Measurements from ENCODE around the gene VTA1.
"Not testable (repeated sequence)": the region's sequence is repeated elsewhere in the genome, so short reads cannot be mapped to it uniquely, and the experiment has no call there.

The VTA1 gene

DNA sequence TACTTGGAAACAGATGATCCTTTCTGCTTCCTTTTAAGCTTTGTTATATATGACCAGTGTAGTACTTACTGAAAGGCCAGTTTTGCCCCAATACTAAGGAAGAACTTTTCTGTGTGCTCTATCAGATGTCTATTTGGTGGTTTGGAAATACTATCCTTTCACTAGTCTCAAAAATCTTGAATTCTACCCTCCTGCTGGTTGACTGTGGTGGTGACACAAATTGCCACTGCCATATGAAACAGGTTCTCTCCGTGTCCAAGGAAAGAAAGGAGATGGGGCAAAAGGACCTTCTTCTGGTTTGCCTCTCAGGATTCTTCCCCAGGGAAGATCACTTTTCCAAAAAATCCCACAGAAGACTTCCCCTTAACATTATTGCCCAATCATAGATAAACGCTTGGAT lies 8.2 kb upstream of the VTA1 start:
- no peak for DNase-seq
- no peaks in the 10 kb centered on the region for H3K4me1 ChIP-seq (ENCODE audit: control insufficient read depth, insufficient read depth, low read length, poor library complexity, severe bottlenecking)
- no peak overlapping the region for H3K27ac ChIP-seq (ENCODE audit: insufficient read depth, low read length, poor library complexity, severe bottlenecking)
- no peaks in the 10 kb centered on the region for H3K27me3 ChIP-seq (replicated peaks; ENCODE audit: control insufficient read depth, insufficient read depth, low read length, poor library complexity, severe bottlenecking)
- H3K4me3 ChIP-seq (ENCODE audit: insufficient read depth, low read depth, low read length, poor library complexity, severe bottlenecking) = no peak overlapping the region
- no peaks in the 10 kb centered on the region for H3K9me3 ChIP-seq (ENCODE audit: control insufficient read depth, low read length)
- no peaks in the 10 kb centered on the region for H3K36me3 ChIP-seq (ENCODE audit: control insufficient read depth, insufficient read depth, low read length)

DNA sequence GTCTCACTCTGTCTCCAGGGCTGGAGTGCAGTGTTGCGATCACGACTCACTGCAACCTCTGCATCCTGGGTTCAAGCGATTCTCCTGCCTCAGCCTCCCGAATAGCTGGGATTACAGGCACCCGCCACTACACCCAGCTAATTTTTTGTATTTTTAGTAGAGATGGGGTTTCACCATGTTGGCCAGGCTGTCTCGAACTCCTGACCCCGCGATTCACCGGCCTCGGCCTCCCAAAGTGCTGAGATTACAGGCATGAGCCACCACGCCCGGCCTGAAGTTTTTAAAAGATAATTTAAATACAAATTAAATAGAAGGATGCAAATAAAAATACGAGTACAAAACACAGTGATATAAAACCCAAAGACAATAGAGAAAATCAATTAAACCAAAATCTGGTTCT lies 5.5 kb upstream of the VTA1 start:
- H3K4me1 ChIP-seq (ENCODE audit: control insufficient read depth, insufficient read depth, low read length, poor library complexity, severe bottlenecking); H3K27me3 ChIP-seq (replicated peaks; ENCODE audit: control insufficient read depth, insufficient read depth, low read length, poor library complexity, severe bottlenecking); H3K4me3 ChIP-seq (ENCODE audit: insufficient read depth, low read depth, low read length, poor library complexity, severe bottlenecking); H3K27ac ChIP-seq (ENCODE audit: insufficient read depth, low read length, poor library complexity, severe bottlenecking); DNase-seq; H3K36me3 ChIP-seq (ENCODE audit: control insufficient read depth, insufficient read depth, low read length); H3K9me3 ChIP-seq (ENCODE audit: control insufficient read depth, low read length): not testable (repeated sequence)

DNA sequence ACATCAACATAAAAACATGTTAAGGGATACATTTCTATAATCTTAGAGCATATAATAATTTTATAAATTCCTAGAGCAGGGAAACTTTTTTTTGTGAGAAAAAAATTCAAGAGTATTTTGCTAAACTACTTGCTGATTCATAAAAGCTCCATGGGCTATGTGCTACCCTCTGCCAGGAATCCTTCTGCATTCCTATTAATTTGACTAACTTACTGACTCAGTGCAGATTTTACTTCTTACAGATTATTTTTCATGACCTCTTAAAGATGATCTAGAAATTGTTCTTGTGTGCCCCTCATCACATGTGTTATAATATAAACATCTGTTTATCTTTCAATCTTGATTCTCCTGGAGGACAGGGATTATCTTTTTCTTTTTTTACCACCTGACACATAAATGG lies 5.7 kb downstream of the VTA1 start:
- Histone ChIP-seq H3K27ac (ENCODE audit: insufficient read depth, low read length, poor library complexity, severe bottlenecking) (no peak overlapping the region), H3K36me3 (ENCODE audit: control insufficient read depth, insufficient read depth, low read length) (no peaks in the 10 kb centered on the region), H3K4me3 (ENCODE audit: insufficient read depth, low read depth, low read length, poor library complexity, severe bottlenecking) (no peak overlapping the region), H3K27me3 (replicated peaks; ENCODE audit: control insufficient read depth, insufficient read depth, low read length, poor library complexity, severe bottlenecking) (no peaks in the 10 kb centered on the region), H3K4me1 (ENCODE audit: control insufficient read depth, insufficient read depth, low read length, poor library complexity, severe bottlenecking) (peaks cover 8% of the 10 kb centered on the region), H3K9me3 (ENCODE audit: control insufficient read depth, low read length) (no peaks in the 10 kb centered on the region)
- DNase-seq = no peak

DNA sequence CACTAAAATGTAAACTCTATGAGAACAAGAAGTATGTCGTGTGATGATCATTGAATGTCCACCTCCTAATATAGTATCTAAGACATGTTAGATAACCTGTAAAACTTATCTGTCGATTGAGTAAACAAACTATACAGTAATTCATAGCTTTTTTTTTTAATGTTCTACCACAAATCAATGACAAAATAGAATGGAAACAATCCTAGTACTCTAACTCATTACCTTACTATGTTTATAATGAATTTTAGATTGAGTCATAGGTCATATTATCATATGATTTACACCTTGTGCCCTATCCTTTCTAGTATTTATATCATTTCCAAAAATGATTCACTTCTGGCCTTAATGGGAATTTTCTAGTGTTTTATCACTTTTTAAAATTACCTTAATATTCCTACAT lies 6.1 kb downstream of the VTA1 start:
- Histone ChIP-seq H3K36me3 (ENCODE audit: control insufficient read depth, insufficient read depth, low read length) (no peaks in the 10 kb centered on the region), H3K27me3 (replicated peaks; ENCODE audit: control insufficient read depth, insufficient read depth, low read length, poor library complexity, severe bottlenecking) (no peaks in the 10 kb centered on the region), H3K4me3 (ENCODE audit: insufficient read depth, low read depth, low read length, poor library complexity, severe bottlenecking) (no peak overlapping the region), H3K27ac (ENCODE audit: insufficient read depth, low read length, poor library complexity, severe bottlenecking) (no peak overlapping the region), H3K9me3 (ENCODE audit: control insufficient read depth, low read length) (no peaks in the 10 kb centered on the region), H3K4me1 (ENCODE audit: control insufficient read depth, insufficient read depth, low read length, poor library complexity, severe bottlenecking) (peaks cover 3% of the 10 kb centered on the region)
- no peak for DNase-seq

DNA sequence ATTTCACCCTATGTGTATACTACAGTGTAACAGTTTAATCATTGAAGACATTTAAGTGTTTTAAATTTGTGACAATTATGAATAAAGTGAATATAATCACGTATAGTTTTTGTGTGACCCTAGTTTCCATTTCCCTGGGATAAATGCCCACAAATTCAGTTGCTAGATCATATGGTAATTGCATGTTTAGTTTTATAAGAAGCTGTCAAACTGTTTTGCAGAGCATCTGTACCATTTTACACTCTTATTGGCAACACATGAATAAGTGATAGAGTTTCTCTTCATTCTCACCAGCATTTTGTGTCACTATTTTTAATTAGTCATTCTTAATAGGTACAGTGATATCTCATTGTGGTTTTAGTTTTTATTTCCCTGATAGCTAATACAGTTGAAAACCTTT lies 7.3 kb downstream of the VTA1 start:
- Histone ChIP-seq H3K27me3 (replicated peaks; ENCODE audit: control insufficient read depth, insufficient read depth, low read length, poor library complexity, severe bottlenecking) (no peaks in the 10 kb centered on the region), H3K4me1 (ENCODE audit: control insufficient read depth, insufficient read depth, low read length, poor library complexity, severe bottlenecking) (no peaks in the 10 kb centered on the region), H3K36me3 (ENCODE audit: control insufficient read depth, insufficient read depth, low read length) (no peaks in the 10 kb centered on the region), H3K9me3 (ENCODE audit: control insufficient read depth, low read length) (no peaks in the 10 kb centered on the region), H3K4me3 (ENCODE audit: insufficient read depth, low read depth, low read length, poor library complexity, severe bottlenecking) (no peak overlapping the region), H3K27ac (ENCODE audit: insufficient read depth, low read length, poor library complexity, severe bottlenecking) (no peak overlapping the region)
- no peak for DNase-seq

DNA sequence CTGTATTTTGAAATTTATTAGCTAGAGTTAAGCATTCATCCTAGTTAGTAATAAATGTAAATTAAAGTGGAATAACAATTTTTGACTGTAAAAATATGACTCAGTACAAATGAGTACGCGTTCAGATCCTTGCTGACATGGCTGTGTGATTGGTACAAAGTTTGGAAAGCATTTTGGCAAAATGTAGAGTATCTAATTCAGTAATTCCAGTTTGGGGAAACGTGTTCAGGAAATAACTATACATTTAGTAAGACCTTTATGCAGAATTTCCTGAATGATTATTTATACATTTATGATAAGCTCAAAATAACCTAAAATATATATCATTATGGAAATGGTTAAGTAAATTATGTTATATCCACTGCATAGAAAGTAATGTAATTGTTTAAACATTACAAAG lies 8.0 kb downstream of the VTA1 start:
- H3K36me3 ChIP-seq (ENCODE audit: control insufficient read depth, insufficient read depth, low read length) = no peaks in the 10 kb centered on the region
- no peaks in the 10 kb centered on the region for H3K4me1 ChIP-seq (ENCODE audit: control insufficient read depth, insufficient read depth, low read length, poor library complexity, severe bottlenecking)
- H3K27ac ChIP-seq (ENCODE audit: insufficient read depth, low read length, poor library complexity, severe bottlenecking) = no peak overlapping the region
- no peak for DNase-seq
- no peaks in the 10 kb centered on the region for H3K27me3 ChIP-seq (replicated peaks; ENCODE audit: control insufficient read depth, insufficient read depth, low read length, poor library complexity, severe bottlenecking)
- H3K4me3 ChIP-seq (ENCODE audit: insufficient read depth, low read depth, low read length, poor library complexity, severe bottlenecking) = no peak overlapping the region
- no peaks in the 10 kb centered on the region for H3K9me3 ChIP-seq (ENCODE audit: control insufficient read depth, low read length)

DNA sequence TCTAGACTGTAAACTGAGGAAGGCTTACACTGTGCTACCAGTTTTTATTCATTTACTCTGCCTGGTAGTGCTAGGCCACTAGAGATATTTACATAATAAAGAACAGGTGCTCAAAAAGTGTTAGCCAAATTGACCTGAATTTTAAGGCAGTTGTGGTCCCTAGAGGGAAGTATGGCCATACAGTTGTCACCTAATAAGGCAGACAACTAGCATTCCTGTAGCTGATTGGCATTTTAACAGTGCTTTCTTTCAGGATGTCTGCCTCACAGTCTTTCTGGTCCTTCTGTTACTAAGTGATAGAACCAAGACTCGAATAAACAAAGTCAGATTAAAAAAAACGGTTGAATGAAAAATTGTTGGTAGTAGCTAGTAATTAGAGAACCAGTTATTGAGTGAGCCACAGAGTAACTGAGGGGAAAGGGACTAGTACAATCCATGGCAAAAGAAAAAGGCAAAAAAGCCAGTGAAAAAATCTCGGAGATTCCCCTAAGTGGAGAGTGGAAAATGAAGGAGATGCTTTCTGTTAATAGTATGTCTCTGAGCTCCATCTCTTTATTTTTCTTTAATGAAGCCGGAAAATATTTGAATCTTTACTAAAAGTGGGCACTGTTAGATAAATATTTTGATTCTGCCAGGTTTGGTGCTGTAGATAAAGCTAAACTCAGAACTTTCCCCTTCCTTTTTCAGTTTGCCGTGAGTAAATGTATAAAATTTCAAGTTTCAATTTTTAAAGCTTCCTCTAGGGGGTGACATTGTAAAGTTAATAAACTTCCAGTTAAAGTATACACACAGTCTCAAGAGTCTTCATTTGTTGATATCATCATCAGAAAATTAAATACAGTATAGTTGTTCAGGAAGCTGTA lies 9.1 kb downstream of the VTA1 start:
- Histone ChIP-seq H3K4me1 (ENCODE audit: control insufficient read depth, insufficient read depth, low read length, poor library complexity, severe bottlenecking) (no peaks in the 10 kb centered on the region), H3K4me3 (ENCODE audit: insufficient read depth, low read depth, low read length, poor library complexity, severe bottlenecking) (no peak overlapping the region), H3K27me3 (replicated peaks; ENCODE audit: control insufficient read depth, insufficient read depth, low read length, poor library complexity, severe bottlenecking) (no peaks in the 10 kb centered on the region), H3K27ac (ENCODE audit: insufficient read depth, low read length, poor library complexity, severe bottlenecking) (no peak overlapping the region), H3K9me3 (ENCODE audit: control insufficient read depth, low read length) (no peaks in the 10 kb centered on the region), H3K36me3 (ENCODE audit: control insufficient read depth, insufficient read depth, low read length) (no peaks in the 10 kb centered on the region)
- no peak for DNase-seq

DNA sequence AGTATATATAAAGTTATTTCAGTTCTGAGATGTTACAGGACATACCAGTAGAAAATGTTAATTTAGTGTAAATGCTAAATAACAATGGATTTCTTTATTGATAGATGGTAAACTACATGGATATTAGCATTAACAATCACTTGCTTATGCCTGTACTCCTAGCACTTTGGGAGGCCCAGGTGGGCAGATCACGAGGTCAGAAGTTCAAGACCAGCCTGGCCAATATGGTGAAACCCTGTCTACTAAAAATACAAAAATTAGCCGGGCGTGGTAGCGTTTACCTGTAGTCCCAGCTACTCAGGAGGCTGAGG lies 9.7 kb downstream of the VTA1 start:
- not testable (repeated sequence) for H3K4me3 ChIP-seq (ENCODE audit: insufficient read depth, low read depth, low read length, poor library complexity, severe bottlenecking); H3K4me1 ChIP-seq (ENCODE audit: control insufficient read depth, insufficient read depth, low read length, poor library complexity, severe bottlenecking); DNase-seq; H3K27ac ChIP-seq (ENCODE audit: insufficient read depth, low read length, poor library complexity, severe bottlenecking); H3K27me3 ChIP-seq (replicated peaks; ENCODE audit: control insufficient read depth, insufficient read depth, low read length, poor library complexity, severe bottlenecking); H3K36me3 ChIP-seq (ENCODE audit: control insufficient read depth, insufficient read depth, low read length); H3K9me3 ChIP-seq (ENCODE audit: control insufficient read depth, low read length)

DNA sequence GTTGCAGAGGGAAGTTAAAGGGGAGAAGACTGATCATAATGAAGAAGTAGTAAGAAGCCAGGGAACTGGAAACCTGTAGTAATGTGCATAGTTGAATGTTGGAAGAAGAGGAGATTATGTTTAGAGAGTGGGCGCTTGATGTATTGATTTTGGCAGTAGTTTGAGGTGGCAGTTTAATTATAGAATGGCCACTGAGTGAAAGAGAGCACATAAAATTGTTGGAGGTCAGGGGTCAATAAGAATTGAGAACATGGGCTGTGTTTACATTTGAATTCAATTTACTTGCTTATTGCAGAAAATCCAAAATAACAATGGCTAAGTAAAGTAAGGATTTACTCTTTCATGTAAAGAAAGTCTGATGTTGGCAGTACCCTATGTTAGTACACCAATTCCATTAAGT lies 15.7 kb downstream of the VTA1 start:
- Histone ChIP-seq H3K36me3 (ENCODE audit: control insufficient read depth, insufficient read depth, low read length) (peaks cover 18% of the 10 kb centered on the region), H3K27ac (ENCODE audit: insufficient read depth, low read length, poor library complexity, severe bottlenecking) (no peak overlapping the region), H3K4me1 (ENCODE audit: control insufficient read depth, insufficient read depth, low read length, poor library complexity, severe bottlenecking) (no peaks in the 10 kb centered on the region), H3K4me3 (ENCODE audit: insufficient read depth, low read depth, low read length, poor library complexity, severe bottlenecking) (no peak overlapping the region), H3K9me3 (ENCODE audit: control insufficient read depth, low read length) (no peaks in the 10 kb centered on the region), H3K27me3 (replicated peaks; ENCODE audit: control insufficient read depth, insufficient read depth, low read length, poor library complexity, severe bottlenecking) (no peaks in the 10 kb centered on the region)
- DNase-seq = no peak

DNA sequence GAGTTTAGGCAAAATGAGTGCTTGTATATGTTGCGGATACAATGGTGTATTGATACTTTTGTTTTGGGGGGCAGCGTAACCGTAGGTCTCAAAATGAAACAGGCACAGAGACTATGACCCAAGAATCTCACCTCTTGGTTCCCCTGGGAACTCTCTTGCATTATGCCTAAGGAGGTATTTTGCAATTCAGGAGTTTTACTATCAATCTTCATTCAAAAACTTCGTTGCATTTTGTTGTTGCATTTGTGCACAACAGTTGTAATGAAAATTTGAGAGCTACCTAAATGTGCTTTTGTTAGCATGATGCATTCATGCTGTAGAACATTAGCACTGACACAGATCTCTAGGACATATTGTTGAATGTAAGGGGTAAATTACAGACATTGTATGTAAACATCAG lies 18.2 kb downstream of the VTA1 start:
- H3K4me3 ChIP-seq (ENCODE audit: insufficient read depth, low read depth, low read length, poor library complexity, severe bottlenecking) = no peak overlapping the region
- H3K4me1 ChIP-seq (ENCODE audit: control insufficient read depth, insufficient read depth, low read length, poor library complexity, severe bottlenecking) = no peaks in the 10 kb centered on the region
- H3K27me3 ChIP-seq (replicated peaks; ENCODE audit: control insufficient read depth, insufficient read depth, low read length, poor library complexity, severe bottlenecking) = no peaks in the 10 kb centered on the region
- H3K27ac ChIP-seq (ENCODE audit: insufficient read depth, low read length, poor library complexity, severe bottlenecking) = no peak overlapping the region
- peaks cover 32% of the 10 kb centered on the region for H3K36me3 ChIP-seq (ENCODE audit: control insufficient read depth, insufficient read depth, low read length)
- DNase-seq = no peak
- no peaks in the 10 kb centered on the region for H3K9me3 ChIP-seq (ENCODE audit: control insufficient read depth, low read length)
